Measurements from ENCODE around the gene EHBP1L1.

DNA sequence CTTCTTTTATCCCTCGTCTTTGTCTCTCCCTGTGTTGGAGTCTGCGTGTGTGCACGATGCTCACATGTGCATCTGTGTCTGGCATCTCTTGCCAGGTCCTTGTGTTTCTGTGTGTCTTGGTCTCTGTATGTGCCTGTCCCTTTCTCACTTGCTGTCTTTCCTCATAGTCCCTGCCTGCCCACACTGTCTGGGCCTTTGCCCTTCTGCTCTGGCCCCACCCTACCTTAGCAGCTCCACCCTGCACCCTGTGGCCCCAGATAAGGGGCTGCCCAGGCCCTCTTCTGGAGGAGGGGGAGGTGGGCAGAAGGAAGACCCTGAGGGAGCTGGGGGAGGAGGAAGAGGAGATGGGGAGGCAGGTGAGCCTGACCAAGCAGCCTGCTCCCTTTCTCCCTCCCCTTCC, 2.8 kb downstream of the EHBP1L1 start:
- TF ChIP-seq, protein P1, sequence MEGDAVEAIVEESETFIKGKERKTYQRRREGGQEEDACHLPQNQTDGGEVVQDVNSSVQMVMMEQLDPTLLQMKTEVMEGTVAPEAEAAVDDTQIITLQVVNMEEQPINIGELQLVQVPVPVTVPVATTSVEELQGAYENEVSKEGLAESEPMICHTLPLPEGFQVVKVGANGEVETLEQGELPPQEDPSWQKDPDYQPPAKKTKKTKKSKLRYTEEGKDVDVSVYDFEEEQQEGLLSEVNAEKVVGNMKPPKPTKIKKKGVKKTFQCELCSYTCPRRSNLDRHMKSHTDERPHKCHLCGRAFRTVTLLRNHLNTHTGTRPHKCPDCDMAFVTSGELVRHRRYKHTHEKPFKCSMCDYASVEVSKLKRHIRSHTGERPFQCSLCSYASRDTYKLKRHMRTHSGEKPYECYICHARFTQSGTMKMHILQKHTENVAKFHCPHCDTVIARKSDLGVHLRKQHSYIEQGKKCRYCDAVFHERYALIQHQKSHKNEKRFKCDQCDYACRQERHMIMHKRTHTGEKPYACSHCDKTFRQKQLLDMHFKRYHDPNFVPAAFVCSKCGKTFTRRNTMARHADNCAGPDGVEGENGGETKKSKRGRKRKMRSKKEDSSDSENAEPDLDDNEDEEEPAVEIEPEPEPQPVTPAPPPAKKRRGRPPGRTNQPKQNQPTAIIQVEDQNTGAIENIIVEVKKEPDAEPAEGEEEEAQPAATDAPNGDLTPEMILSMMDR (conservative IDR thresholded peaks at IDR 0.05 in 1 of 2, IDR thresholded peaks at IDR 0.05 in 1 of 2; ENCODE audit: extremely low read depth in 1 of 2, insufficient read depth in 1 of 2, low read depth in 1 of 2, low read length in 2 of 2): no peak
- no peak for TF ChIP-seq EZH2 (IDR thresholded peaks at IDR 0.05; ENCODE audit: borderline replicate concordance, low read length)
